Thyroid gland (tissue), 4 donors: Measurements from ENCODE around the gene PDCD5. TPM values are rescaled to one million over a fixed set of nuclear protein-coding genes. Genes with fewer than 3 reads are reported as not detected.
"Not testable (repeated sequence)": the region's sequence is repeated elsewhere in the genome, so short reads cannot be mapped to it uniquely, and the experiment has no call there.

ENCODE experiments used
- DNase-seq, 2 donors: peaks; one replicate each; pipeline ENCODE4 v3.0.0-alpha.2; 2019
- H3K27ac ChIP-seq, 3 donors: fragments of 200-600 bp; sonication (generic); 1 replicate in 2 of 3; 2 replicates in 1 of 3; pipeline ENCODE4 v1.5.1; 2016 to 2019; ENCODE audit warnings: mild to moderate bottlenecking in 1 of 3, moderate library complexity in 1 of 3
- H3K27me3 ChIP-seq: fragments of 200-600 bp; sonication (generic); one replicate; pipeline ENCODE4 v1.5.1; 2019
- H3K36me3 ChIP-seq, 2 donors: fragments of 200-600 bp; sonication (generic); one replicate each; pipeline ENCODE4 v1.5.1; 2016 to 2019
- H3K4me1 ChIP-seq, 2 donors: fragments of 200-600 bp; sonication (generic); one replicate each; pipeline ENCODE4 v1.5.1; 2017 to 2019
- H3K4me3 ChIP-seq, 3 donors: fragments of 200-600 bp; sonication (generic); replicated peaks in 1 of 3; 1 replicate in 2 of 3; 2 replicates in 1 of 3; pipeline ENCODE4 v1.5.1; 2016; ENCODE audit warnings: mild to moderate bottlenecking in 1 of 3
- H3K9me3 ChIP-seq: fragments of 200-600 bp; sonication (generic); one replicate; pipeline ENCODE4 v1.5.1; 2017
- POLR2A ChIP-seq, 2 donors: fragments of 450-650 bp; IDR thresholded peaks; one replicate each; pipeline ENCODE4 v1.6.1; 2017; ENCODE audit warnings: antibody characterized with exemption in 2 of 2, mild to moderate bottlenecking in 2 of 2, moderate library complexity in 1 of 2
- WGBS, 2 donors: methylation state at CpG; one replicate each; pipeline ENCODE4 v1.1.5; 2017; 5-methylcytosine and 5-hydroxymethylcytosine counted together
- intact Hi-C: fragments of 100-400 bp; cut with DNase I; formaldehyde crosslinking; loops from one replicate; pipeline ENCODE4 v1.15.1; 2023
- total RNA-seq, 4 donors: library from RNA; depleted of rRNA; stranded (reverse); fragments of >200 nt; gene quantifications; one replicate each; pipeline ENCODE4 v1.2.3, GENCODE V29; 2016
- TF ChIP-seq, protein P1 (sequence below), 6 experiments: fragments of 200-600 bp in 3 of 6; fragments of 450-650 bp in 3 of 6; sonication (generic) in 3 of 6; IDR thresholded peaks; one replicate each; pipeline ENCODE4 v1.5.1; 2016 to 2019; ENCODE audit warnings: antibody characterized with exemption in 6 of 6, mild to moderate bottlenecking in 2 of 6, inconsistent platforms in 1 of 6, moderate library complexity in 1 of 6

PDCD5 gene
- total RNA-seq, 4 donors from 2014 or later = 70.0 to 111 (median 93.7) TPM

DNA sequence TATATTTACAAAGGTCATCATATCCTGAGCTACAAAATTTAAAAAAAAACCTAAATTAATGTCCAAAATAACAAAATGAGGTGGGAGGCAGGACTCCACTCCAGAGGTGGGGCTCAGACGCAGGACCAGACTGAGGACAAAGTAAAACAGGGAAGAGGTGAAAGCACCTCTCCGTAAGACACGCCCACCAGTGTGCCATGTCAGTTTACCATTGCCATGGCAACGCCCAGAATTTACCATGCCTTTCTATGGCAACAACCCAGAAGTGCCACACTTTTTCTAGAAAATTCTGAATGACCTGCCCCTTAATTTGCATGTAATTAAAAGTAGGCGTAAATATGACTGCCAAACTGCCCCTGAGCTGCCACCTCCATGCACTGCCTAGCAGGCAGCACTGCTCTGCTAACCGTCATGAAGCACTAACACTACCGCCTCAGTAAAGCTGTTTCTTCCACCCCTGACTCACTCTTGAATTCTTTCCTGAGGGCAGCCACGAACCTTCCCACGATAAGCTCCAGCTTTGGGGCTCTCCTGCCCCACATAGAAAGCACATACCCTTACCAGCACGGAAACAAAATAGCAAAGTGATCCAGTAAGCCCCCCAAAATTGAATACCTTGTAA lies 22.3 kb upstream of the PDCD5 start:
- no peaks in the 10 kb centered on the region for H3K36me3 ChIP-seq
- 75 to 76% methylated on average over 10 of the region's 10 CpGs for WGBS, 2 donors
- intact Hi-C loops = no loop called here
- TF ChIP-seq, protein P1, sequence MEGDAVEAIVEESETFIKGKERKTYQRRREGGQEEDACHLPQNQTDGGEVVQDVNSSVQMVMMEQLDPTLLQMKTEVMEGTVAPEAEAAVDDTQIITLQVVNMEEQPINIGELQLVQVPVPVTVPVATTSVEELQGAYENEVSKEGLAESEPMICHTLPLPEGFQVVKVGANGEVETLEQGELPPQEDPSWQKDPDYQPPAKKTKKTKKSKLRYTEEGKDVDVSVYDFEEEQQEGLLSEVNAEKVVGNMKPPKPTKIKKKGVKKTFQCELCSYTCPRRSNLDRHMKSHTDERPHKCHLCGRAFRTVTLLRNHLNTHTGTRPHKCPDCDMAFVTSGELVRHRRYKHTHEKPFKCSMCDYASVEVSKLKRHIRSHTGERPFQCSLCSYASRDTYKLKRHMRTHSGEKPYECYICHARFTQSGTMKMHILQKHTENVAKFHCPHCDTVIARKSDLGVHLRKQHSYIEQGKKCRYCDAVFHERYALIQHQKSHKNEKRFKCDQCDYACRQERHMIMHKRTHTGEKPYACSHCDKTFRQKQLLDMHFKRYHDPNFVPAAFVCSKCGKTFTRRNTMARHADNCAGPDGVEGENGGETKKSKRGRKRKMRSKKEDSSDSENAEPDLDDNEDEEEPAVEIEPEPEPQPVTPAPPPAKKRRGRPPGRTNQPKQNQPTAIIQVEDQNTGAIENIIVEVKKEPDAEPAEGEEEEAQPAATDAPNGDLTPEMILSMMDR (IDR thresholded peaks at IDR 0.05) = no peak
- TF ChIP-seq POLR2A (IDR thresholded peaks at IDR 0.05) = no peak
- H3K9me3 ChIP-seq = no peaks in the 10 kb centered on the region
- DNase-seq = no peak
- no peak overlapping the region for H3K4me3 ChIP-seq
- no peaks in the 10 kb centered on the region for H3K27me3 ChIP-seq
- H3K27ac ChIP-seq = no peak overlapping the region
- no peaks in the 10 kb centered on the region for H3K4me1 ChIP-seq

DNA sequence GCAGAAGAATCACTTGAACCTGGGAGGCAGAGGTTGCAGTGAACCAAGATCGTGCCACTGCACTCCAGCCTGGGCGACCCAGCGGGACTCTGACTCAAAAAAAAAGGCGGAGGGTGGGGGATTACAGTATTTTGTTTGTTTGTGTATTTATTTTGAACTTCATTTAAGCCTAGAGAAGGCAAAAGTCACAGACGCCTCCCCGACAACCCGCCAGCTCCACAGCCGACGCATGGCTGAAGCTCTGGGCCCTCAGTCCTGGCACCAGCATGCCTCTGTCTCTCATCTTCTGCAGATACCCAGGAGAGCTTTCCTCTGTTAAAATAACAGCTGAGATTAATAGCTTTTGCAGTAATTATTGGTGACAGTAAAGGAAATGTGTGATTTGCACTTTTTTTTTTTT lies 17.2 kb upstream of the PDCD5 start:
- Histone ChIP-seq H3K36me3 (no peaks in the 10 kb centered on the region), H3K27ac (no peak overlapping the region), H3K27me3 (no peaks in the 10 kb centered on the region), H3K9me3 (no peaks in the 10 kb centered on the region), H3K4me3 (no peak overlapping the region), H3K4me1 (no peaks in the 10 kb centered on the region)
- no peak for DNase-seq
- intact Hi-C loops = loop anchor here (10.0 kb wide), 1 partner anchor 229 kb away; no protein-coding TSS in a partner anchor
- no peak for TF ChIP-seq POLR2A (IDR thresholded peaks at IDR 0.05)
- TF ChIP-seq, protein P1 (IDR thresholded peaks at IDR 0.05) = no peak
- WGBS, 2 donors = 91 to 93% methylated on average over 9 of the region's 9 CpGs

DNA sequence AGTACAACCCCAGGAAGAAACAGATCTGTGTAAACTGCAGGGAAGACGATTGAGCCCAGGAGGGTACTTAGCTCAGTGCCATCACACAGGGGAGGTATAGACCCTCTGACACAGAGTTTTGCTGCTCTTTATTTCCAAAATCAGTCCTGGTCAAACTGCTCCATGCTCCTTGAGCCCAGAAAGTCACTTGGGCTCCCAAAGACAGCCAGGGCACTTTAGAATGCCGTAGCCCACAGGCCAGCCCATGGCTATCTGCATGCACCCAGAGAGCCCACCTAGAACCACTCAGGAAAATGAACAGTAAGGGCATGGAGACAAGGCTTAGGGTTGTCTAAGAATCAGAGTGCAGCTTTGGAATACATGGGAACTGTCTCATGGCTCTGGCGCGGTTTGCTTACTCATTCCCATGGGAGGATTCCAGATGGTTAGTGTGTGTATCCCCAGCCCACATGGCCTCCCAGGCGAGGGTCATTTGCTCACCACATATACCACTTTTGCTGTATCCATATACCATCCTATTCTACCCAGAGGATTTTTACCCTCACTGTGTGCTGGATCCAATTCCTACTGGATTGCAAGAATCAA lies 14.7 kb upstream of the PDCD5 start:
- Histone ChIP-seq H3K27me3 (no peaks in the 10 kb centered on the region), H3K27ac (no peak overlapping the region), H3K36me3 (no peaks in the 10 kb centered on the region), H3K9me3 (no peaks in the 10 kb centered on the region), H3K4me3 (no peak overlapping the region), H3K4me1 (no peaks in the 10 kb centered on the region)
- DNase-seq = no peak
- intact Hi-C loops = loop anchor here (10.0 kb wide), 1 partner anchor 232 kb away; no protein-coding TSS in a partner anchor
- no peak for TF ChIP-seq POLR2A (IDR thresholded peaks at IDR 0.05)
- TF ChIP-seq, protein P1 (IDR thresholded peaks at IDR 0.05) = no peak
- WGBS, 2 donors = 78 to 86% methylated on average over 5 of the region's 5 CpGs

DNA sequence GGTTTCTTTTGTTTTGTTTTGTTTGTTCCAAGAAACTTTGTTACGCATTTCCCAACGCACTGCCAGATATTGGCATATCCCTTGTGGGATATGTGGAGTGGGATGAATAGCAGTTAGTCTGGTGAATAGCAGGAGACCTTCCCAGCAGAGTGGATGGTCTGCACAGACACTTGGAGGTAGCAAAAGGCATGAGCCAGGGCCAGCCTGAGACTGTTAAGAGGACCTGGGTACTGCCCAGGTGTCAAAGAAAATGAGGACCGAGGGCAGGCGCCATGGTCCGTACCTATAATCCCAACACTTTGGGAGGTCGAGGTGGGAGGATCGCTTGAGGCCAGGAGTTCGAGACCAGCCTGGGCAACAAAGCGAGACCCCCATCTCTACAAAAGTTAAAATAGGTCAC lies 13.5 kb upstream of the PDCD5 start:
- 89 to 93% methylated on average over 9 of the region's 9 CpGs for WGBS, 2 donors
- DNase-seq = no peak
- Histone ChIP-seq H3K4me3 (no peak overlapping the region), H3K27me3 (no peaks in the 10 kb centered on the region), H3K9me3 (no peaks in the 10 kb centered on the region), H3K36me3 (no peaks in the 10 kb centered on the region), H3K4me1 (no peaks in the 10 kb centered on the region), H3K27ac (no peak overlapping the region)
- intact Hi-C loops = loop anchor here (10.0 kb wide), 1 partner anchor 233 kb away; no protein-coding TSS in a partner anchor
- no peak for TF ChIP-seq POLR2A (IDR thresholded peaks at IDR 0.05)
- TF ChIP-seq, protein P1 (IDR thresholded peaks at IDR 0.05) = no peak

- Histone ChIP-seq H3K27me3 (no peaks in the 10 kb centered on the region), H3K36me3 (no peaks in the 10 kb centered on the region), H3K9me3 (no peaks in the 10 kb centered on the region), H3K4me3 (no peak overlapping the region), H3K4me1 (no peaks in the 10 kb centered on the region), H3K27ac (no peak overlapping the region)
- intact Hi-C loops = no loop called here
- WGBS, 2 donors = 33 to 35% methylated on average over 15 of the region's 15 CpGs
- TF ChIP-seq, protein P1 (IDR thresholded peaks at IDR 0.05) = peak in 5 of 6 experiments; percentile 36 to 87 (median 65)
- no peak for TF ChIP-seq POLR2A (IDR thresholded peaks at IDR 0.05)
- DNase-seq = peak; percentile 58 to 69
These were observed 10.8 kb upstream of the PDCD5 start for GRCh38 chr19:32570081-32570785.

GRCh38 chr19:32571471-32572075 lies 9.4 kb upstream of the PDCD5 start:
- 85 to 95% methylated on average over 4 of the region's 36 CpGs for WGBS, 2 donors
- not testable (repeated sequence) for DNase-seq

More at GRCh38 chr19:32571471-32572075, 9.4 kb upstream of the PDCD5 start:
- H3K27me3 ChIP-seq, H3K4me3 ChIP-seq, H3K36me3 ChIP-seq, H3K27ac ChIP-seq, H3K9me3 ChIP-seq, intact Hi-C loops, H3K4me1 ChIP-seq: not testable (repeated sequence)
